HEK293 (cell line): ENCODE results near the gene IGFLR1.

Experiments
- CTCF ChIP-seq: fragments of 450-650 bp; formaldehyde crosslinking; IDR thresholded peaks from 2 replicates; pipeline ENCODE4 v1.5.1; 2016; ENCODE audit warnings: missing biosample characterization, missing genetic modification characterization
- FEZF1 ChIP-seq: fragments of 450-650 bp; formaldehyde crosslinking; IDR thresholded peaks from 2 replicates; pipeline ENCODE4 v1.5.1; 2016; ENCODE audit warnings: missing biosample characterization, missing genetic modification characterization
- KLF10 ChIP-seq: fragments of 450-650 bp; IDR thresholded peaks from 2 replicates; pipeline ENCODE4 v1.5.1; 2018; ENCODE audit warnings: missing biosample characterization, mild to moderate bottlenecking, missing genetic modification characterization
- KLF16 ChIP-seq: fragments of 450-650 bp; formaldehyde crosslinking; IDR thresholded peaks from 2 replicates; pipeline ENCODE4 v1.5.1; 2017; ENCODE audit warnings: missing biosample characterization, missing genetic modification characterization
- KLF8 ChIP-seq: fragments of 450-650 bp; formaldehyde crosslinking; IDR thresholded peaks from 2 replicates; pipeline ENCODE4 v1.5.1; 2016; ENCODE audit warnings: missing biosample characterization, missing genetic modification characterization
- PRDM1 ChIP-seq: fragments of 450-650 bp; formaldehyde crosslinking; IDR thresholded peaks from 2 replicates; pipeline ENCODE4; 2016; ENCODE audit warnings: missing biosample characterization, missing genetic modification characterization
- PRDM10 ChIP-seq: fragments of 450-650 bp; formaldehyde crosslinking; IDR thresholded peaks from 2 replicates; pipeline ENCODE4 v1.5.1; 2016; ENCODE audit warnings: missing biosample characterization, missing genetic modification characterization
- TCF7L2 ChIP-seq: IDR thresholded peaks from 2 replicates; pipeline ENCODE4 v1.6.1; 2011; ENCODE audit warnings: low read depth, mild to moderate bottlenecking, inconsistent platforms, low read length, moderate library complexity, borderline replicate concordance
- YY1 ChIP-seq: fragments of 450-650 bp; formaldehyde crosslinking; IDR thresholded peaks from 2 replicates; pipeline ENCODE4 v1.5.1; 2018; ENCODE audit warnings: missing biosample characterization, missing genetic modification characterization
- ZBTB20 ChIP-seq: fragments of 450-650 bp; formaldehyde crosslinking; IDR thresholded peaks from 2 replicates; pipeline ENCODE4 v1.5.1; 2016; ENCODE audit warnings: missing biosample characterization, missing genetic modification characterization
- ZBTB26 ChIP-seq: fragments of 450-650 bp; formaldehyde crosslinking; optimal IDR thresholded peaks from 2 replicates; pipeline ENCODE3; 2016; ENCODE audit warnings: missing biosample characterization, mild to moderate bottlenecking, missing genetic modification characterization
- ZNF10 ChIP-seq: fragments of 450-650 bp; formaldehyde crosslinking; IDR thresholded peaks from 2 replicates; pipeline ENCODE4 v1.5.1; 2017; ENCODE audit warnings: missing biosample characterization, missing genetic modification characterization
- ZNF133 ChIP-seq: fragments of 450-650 bp; formaldehyde crosslinking; IDR thresholded peaks from 2 replicates; pipeline ENCODE4 v1.5.1; 2016; ENCODE audit warnings: missing biosample characterization, missing genetic modification characterization
- ZNF169 ChIP-seq: fragments of 450-650 bp; formaldehyde crosslinking; IDR thresholded peaks from 2 replicates; pipeline ENCODE4 v1.5.1; 2016; ENCODE audit warnings: missing biosample characterization, missing genetic modification characterization
- ZNF202 ChIP-seq: fragments of 450-650 bp; formaldehyde crosslinking; IDR thresholded peaks from 2 replicates; pipeline ENCODE4 v1.5.1; 2016; ENCODE audit warnings: missing biosample characterization, missing genetic modification characterization, borderline replicate concordance
- ZNF211 ChIP-seq: fragments of 450-650 bp; formaldehyde crosslinking; IDR thresholded peaks from 2 replicates; pipeline ENCODE4 v1.5.1; 2016; ENCODE audit warnings: low read depth, missing biosample characterization, missing genetic modification characterization
- ZNF311 ChIP-seq: fragments of 450-650 bp; formaldehyde crosslinking; IDR thresholded peaks from 2 replicates; pipeline ENCODE4 v1.5.1; 2017; ENCODE audit warnings: missing biosample characterization, missing genetic modification characterization, borderline replicate concordance
- ZNF354C ChIP-seq: fragments of 450-650 bp; formaldehyde crosslinking; IDR thresholded peaks from 2 replicates; pipeline ENCODE4 v1.5.1; 2016; ENCODE audit warnings: missing biosample characterization, missing genetic modification characterization, low read depth, borderline replicate concordance
- ZNF404 ChIP-seq: fragments of 450-650 bp; formaldehyde crosslinking; IDR thresholded peaks from 2 replicates; pipeline ENCODE4 v1.5.1; 2017; ENCODE audit warnings: missing biosample characterization, missing genetic modification characterization
- ZNF423 ChIP-seq: fragments of 450-650 bp; formaldehyde crosslinking; IDR thresholded peaks from 2 replicates; pipeline ENCODE4 v1.5.1; 2016; ENCODE audit warnings: missing biosample characterization, missing genetic modification characterization
- ZNF530 ChIP-seq: fragments of 450-650 bp; formaldehyde crosslinking; IDR thresholded peaks from 2 replicates; pipeline ENCODE4 v1.5.1; 2016; ENCODE audit warnings: low read depth, missing biosample characterization, missing genetic modification characterization
- ZNF560 ChIP-seq: fragments of 450-650 bp; formaldehyde crosslinking; IDR thresholded peaks from 2 replicates; pipeline ENCODE4 v1.5.1; 2017; ENCODE audit warnings: missing biosample characterization, missing genetic modification characterization, borderline replicate concordance
- ZNF585B ChIP-seq: fragments of 450-650 bp; formaldehyde crosslinking; IDR thresholded peaks from 2 replicates; pipeline ENCODE4 v1.5.1; 2016; ENCODE audit warnings: missing biosample characterization, missing genetic modification characterization
- ZNF629 ChIP-seq: fragments of 450-650 bp; formaldehyde crosslinking; IDR thresholded peaks from 2 replicates; pipeline ENCODE4 v1.5.1; 2017; ENCODE audit warnings: missing biosample characterization, missing genetic modification characterization
- ZNF670 ChIP-seq: fragments of 450-650 bp; formaldehyde crosslinking; IDR thresholded peaks from 2 replicates; pipeline ENCODE4 v1.5.1; 2016; ENCODE audit warnings: missing biosample characterization, missing genetic modification characterization, low read depth
- ZNF747 ChIP-seq: fragments of 450-650 bp; formaldehyde crosslinking; IDR thresholded peaks from 2 replicates; pipeline ENCODE4 v1.5.1; 2016; ENCODE audit warnings: missing biosample characterization, missing genetic modification characterization
- TF ChIP-seq, protein P1 (sequence below): fragments of 450-650 bp; formaldehyde crosslinking; IDR thresholded peaks from 2 replicates; pipeline ENCODE4 v1.5.1; 2017; ENCODE audit warnings: missing biosample characterization, missing genetic modification characterization
- TF ChIP-seq, protein P2 (sequence below): fragments of 450-650 bp; formaldehyde crosslinking; IDR thresholded peaks from 2 replicates; pipeline ENCODE4 v1.5.1; 2016; ENCODE audit warnings: missing biosample characterization, missing genetic modification characterization
- TF ChIP-seq, protein P3 (sequence below): fragments of 450-650 bp; formaldehyde crosslinking; IDR thresholded peaks from 2 replicates; pipeline ENCODE4 v1.5.1; 2017; ENCODE audit warnings: missing biosample characterization, missing genetic modification characterization

Gene IGFLR1

GRCh38 chr19:35716801-35717664, 25.2 kb downstream of the IGFLR1 start (continued):
- TF ChIP-seq FEZF1 (tag by site-specific recombination), result no peak
- TF ChIP-seq CTCF (tag by site-specific recombination), result peak; percentile 100
- TF ChIP-seq ZNF629 (tag by site-specific recombination), result peak; percentile 80
- TF ChIP-seq ZNF202, result no peak
- TF ChIP-seq, protein P1, sequence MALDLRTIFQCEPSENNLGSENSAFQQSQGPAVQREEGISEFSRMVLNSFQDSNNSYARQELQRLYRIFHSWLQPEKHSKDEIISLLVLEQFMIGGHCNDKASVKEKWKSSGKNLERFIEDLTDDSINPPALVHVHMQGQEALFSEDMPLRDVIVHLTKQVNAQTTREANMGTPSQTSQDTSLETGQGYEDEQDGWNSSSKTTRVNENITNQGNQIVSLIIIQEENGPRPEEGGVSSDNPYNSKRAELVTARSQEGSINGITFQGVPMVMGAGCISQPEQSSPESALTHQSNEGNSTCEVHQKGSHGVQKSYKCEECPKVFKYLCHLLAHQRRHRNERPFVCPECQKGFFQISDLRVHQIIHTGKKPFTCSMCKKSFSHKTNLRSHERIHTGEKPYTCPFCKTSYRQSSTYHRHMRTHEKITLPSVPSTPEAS (tag by site-specific recombination), result no peak
- peak; percentile 82 for TF ChIP-seq ZNF423 (tag by site-specific recombination)
- no peak for TF ChIP-seq ZNF560
- peak; percentile 86 for TF ChIP-seq YY1 (tag by site-specific recombination)
- no peak for TF ChIP-seq ZNF530 (tag by site-specific recombination)
- TF ChIP-seq KLF8 (tag by site-specific recombination), result peak; percentile 96
- TF ChIP-seq ZNF404 (tag by site-specific recombination), result no peak
- TF ChIP-seq ZBTB26 (tag by site-specific recombination), result peak; percentile 99
- TF ChIP-seq ZNF354C (tag by site-specific recombination), result no peak
- TF ChIP-seq ZNF133 (tag by site-specific recombination), result 0 out of 2 replicates have a peak, but pooled peaks have one; percentile 55
- TF ChIP-seq ZNF169 (tag by site-specific recombination), result no peak
- peak; percentile 100 for TF ChIP-seq ZBTB20 (tag by site-specific recombination)
- TF ChIP-seq ZNF585B (tag by site-specific recombination), result no peak
- TF ChIP-seq TCF7L2, result no peak
- TF ChIP-seq, protein P2, sequence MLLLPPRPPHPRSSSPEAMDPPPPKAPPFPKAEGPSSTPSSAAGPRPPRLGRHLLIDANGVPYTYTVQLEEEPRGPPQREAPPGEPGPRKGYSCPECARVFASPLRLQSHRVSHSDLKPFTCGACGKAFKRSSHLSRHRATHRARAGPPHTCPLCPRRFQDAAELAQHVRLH, result peak; percentile 92; the same call in 1 of the 2 replicates
- 0 out of 2 replicates have a peak, but pooled peaks have one; percentile 32 for TF ChIP-seq ZNF10
- TF ChIP-seq PRDM1 (tag by site-specific recombination), result peak; percentile 44
- TF ChIP-seq, protein P3, sequence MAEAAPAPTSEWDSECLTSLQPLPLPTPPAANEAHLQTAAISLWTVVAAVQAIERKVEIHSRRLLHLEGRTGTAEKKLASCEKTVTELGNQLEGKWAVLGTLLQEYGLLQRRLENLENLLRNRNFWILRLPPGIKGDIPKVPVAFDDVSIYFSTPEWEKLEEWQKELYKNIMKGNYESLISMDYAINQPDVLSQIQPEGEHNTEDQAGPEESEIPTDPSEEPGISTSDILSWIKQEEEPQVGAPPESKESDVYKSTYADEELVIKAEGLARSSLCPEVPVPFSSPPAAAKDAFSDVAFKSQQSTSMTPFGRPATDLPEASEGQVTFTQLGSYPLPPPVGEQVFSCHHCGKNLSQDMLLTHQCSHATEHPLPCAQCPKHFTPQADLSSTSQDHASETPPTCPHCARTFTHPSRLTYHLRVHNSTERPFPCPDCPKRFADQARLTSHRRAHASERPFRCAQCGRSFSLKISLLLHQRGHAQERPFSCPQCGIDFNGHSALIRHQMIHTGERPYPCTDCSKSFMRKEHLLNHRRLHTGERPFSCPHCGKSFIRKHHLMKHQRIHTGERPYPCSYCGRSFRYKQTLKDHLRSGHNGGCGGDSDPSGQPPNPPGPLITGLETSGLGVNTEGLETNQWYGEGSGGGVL (tag by site-specific recombination), result peak; percentile 67
- TF ChIP-seq KLF10 (tag by site-specific recombination), result peak; percentile 90
- TF ChIP-seq PRDM10 (tag by site-specific recombination), result peak; percentile 96
- peak; percentile 96 for TF ChIP-seq KLF16
- no peak for TF ChIP-seq ZNF670 (tag by site-specific recombination)
- no peak for TF ChIP-seq ZNF311 (tag by site-specific recombination)
- no peak; the same call in 1 of the 2 replicates for TF ChIP-seq ZNF211
- no peak for TF ChIP-seq ZNF747
